IPS DF 19.7 (cell line): Measurements from ENCODE around the gene MYO16.
A peak's percentile ranks its signal among the peaks of the same experiment; 100 is the strongest.

Experiments
- DNase-seq: peaks from one replicate; pipeline ENCODE4 v3.0.0-alpha.2; 2013; ENCODE audit warnings: low read depth, low spot score

Gene MYO16

GRCh38 chr13:109151255-109151654 is 521.8 kb downstream of the MYO16 start:
- DNase-seq: no peak

GRCh38 chr13:109151696-109152095 is 522.3 kb downstream of the MYO16 start:
- no peak for DNase-seq

GRCh38 chr13:109152311-109152820 is 523.0 kb downstream of the MYO16 start:
- DNase-seq: no peak

GRCh38 chr13:109152941-109153340 is 523.5 kb downstream of the MYO16 start:
- DNase-seq: no peak

- no peak for DNase-seq
Observed at GRCh38 chr13:109154146-109154545, 524.7 kb downstream of the MYO16 start.

- DNase-seq: no peak
Observed at GRCh38 chr13:109154546-109154945, 525.1 kb downstream of the MYO16 start.

- no peak for DNase-seq
Observed at GRCh38 chr13:109154966-109155761, 525.8 kb downstream of the MYO16 start.

GRCh38 chr13:109156181-109156935 is 526.9 kb downstream of the MYO16 start:
- DNase-seq: no peak

GRCh38 chr13:109157275-109157674 is 527.9 kb downstream of the MYO16 start:
- peak; percentile 30 for DNase-seq

- no peak for DNase-seq
Observed at GRCh38 chr13:109158383-109158782, 529.0 kb downstream of the MYO16 start.

GRCh38 chr13:109159650-109160309 is 530.4 kb downstream of the MYO16 start:
- no peak for DNase-seq

- DNase-seq: no peak
Observed at GRCh38 chr13:109160357-109160756, 530.9 kb downstream of the MYO16 start.

GRCh38 chr13:109160887-109161669 is 531.7 kb downstream of the MYO16 start:
- DNase-seq: no peak

- DNase-seq: no peak
Observed at GRCh38 chr13:109162248-109163036, 533.0 kb downstream of the MYO16 start.

GRCh38 chr13:109163037-109163379 is 533.6 kb downstream of the MYO16 start:
- no peak for DNase-seq

- DNase-seq: no peak
Observed at GRCh38 chr13:109165417-109165904, 536.0 kb downstream of the MYO16 start.

GRCh38 chr13:109166804-109167203 is 537.4 kb downstream of the MYO16 start:
- no peak for DNase-seq

- DNase-seq: no peak
Observed at GRCh38 chr13:109172136-109172535, 542.7 kb downstream of the MYO16 start.

GRCh38 chr13:109175666-109176065 is 546.3 kb downstream of the MYO16 start:
- no peak for DNase-seq

- no peak for DNase-seq
Observed at GRCh38 chr13:109180905-109181425, 551.6 kb downstream of the MYO16 start.
